HCT116 (cell line): Measurements from ENCODE around the gene FAM162B.

Source experiments
- EZH2 ChIP-seq: fragments of 200-600 bp; sonication (generic); IDR thresholded peaks from 2 replicates; pipeline ENCODE4 v1.6.1; 2017; ENCODE audit warnings: antibody characterized with exemption, mixed run types
- POLR2A ChIP-seq: IDR thresholded peaks from 2 replicates; pipeline ENCODE4 v1.7.0; 2011; ENCODE audit warnings: borderline replicate concordance; ENCODE audit not compliant: insufficient read depth, insufficient read length; ENCODE audit errors: extremely low read depth
- POLR2AphosphoS5 ChIP-seq: IDR thresholded peaks from 2 replicates; pipeline ENCODE4 v1.6.1; 2011; ENCODE audit warnings: mild to moderate bottlenecking, low read depth, low read length, moderate library complexity
- SRF ChIP-seq: IDR thresholded peaks from 2 replicates; pipeline ENCODE4 v1.6.1; 2012; ENCODE audit warnings: low read depth
- TF ChIP-seq, protein P1 (sequence below), 3 experiments: fragments of 200-600 bp in 1 of 3; sonication (generic) in 1 of 3; IDR thresholded peaks in 2 of 3; conservative IDR thresholded peaks in 1 of 3; 2 replicates each; pipeline ENCODE4 v1.5.1; 2012 to 2017; ENCODE audit warnings: low read depth in 2 of 3, low read length in 2 of 3, antibody characterized with exemption in 1 of 3, borderline replicate concordance in 1 of 3, control low read depth in 1 of 3, mild to moderate bottlenecking in 1 of 3, mixed read lengths in 1 of 3, mixed run types in 1 of 3, moderate library complexity in 1 of 3; ENCODE audit not compliant: insufficient read depth in 1 of 3
- TF ChIP-seq, protein P2 (sequence below): IDR thresholded peaks from 2 replicates; pipeline ENCODE4 v1.6.1; 2012
- TF ChIP-seq, protein P3 (sequence below): IDR thresholded peaks from 2 replicates; pipeline ENCODE4 v1.6.1; 2012
- TF ChIP-seq, protein P4 (sequence below): IDR thresholded peaks from 2 replicates; pipeline ENCODE4 v1.6.1; 2012; ENCODE audit warnings: low read depth

DNA sequence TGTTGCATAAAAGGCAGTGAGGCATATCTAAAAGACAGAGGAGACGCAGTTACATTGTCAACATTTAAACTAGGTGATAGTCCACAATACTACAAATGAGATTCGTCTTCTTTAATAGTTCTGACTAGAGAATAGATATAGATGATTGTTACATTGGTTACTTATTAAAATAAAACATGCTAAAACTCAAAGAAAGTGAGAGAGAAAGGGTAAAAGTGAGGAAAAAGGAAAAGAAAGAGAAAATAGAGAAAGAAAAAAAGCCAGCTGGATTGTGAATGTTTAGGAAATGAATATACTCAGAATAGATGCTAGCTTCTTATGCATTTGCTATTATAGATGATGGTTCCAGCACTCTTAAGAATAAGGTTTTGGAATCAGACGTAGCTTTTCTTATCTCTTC lies 27.7 kb upstream of the FAM162B start:
- TF ChIP-seq SRF (no peak), EZH2 (no peak), POLR2AphosphoS5 (no peak), POLR2A (no peak)
- TF ChIP-seq, protein P1, sequence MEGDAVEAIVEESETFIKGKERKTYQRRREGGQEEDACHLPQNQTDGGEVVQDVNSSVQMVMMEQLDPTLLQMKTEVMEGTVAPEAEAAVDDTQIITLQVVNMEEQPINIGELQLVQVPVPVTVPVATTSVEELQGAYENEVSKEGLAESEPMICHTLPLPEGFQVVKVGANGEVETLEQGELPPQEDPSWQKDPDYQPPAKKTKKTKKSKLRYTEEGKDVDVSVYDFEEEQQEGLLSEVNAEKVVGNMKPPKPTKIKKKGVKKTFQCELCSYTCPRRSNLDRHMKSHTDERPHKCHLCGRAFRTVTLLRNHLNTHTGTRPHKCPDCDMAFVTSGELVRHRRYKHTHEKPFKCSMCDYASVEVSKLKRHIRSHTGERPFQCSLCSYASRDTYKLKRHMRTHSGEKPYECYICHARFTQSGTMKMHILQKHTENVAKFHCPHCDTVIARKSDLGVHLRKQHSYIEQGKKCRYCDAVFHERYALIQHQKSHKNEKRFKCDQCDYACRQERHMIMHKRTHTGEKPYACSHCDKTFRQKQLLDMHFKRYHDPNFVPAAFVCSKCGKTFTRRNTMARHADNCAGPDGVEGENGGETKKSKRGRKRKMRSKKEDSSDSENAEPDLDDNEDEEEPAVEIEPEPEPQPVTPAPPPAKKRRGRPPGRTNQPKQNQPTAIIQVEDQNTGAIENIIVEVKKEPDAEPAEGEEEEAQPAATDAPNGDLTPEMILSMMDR (IDR thresholded peaks at IDR 0.05 in 2 of 3, conservative IDR thresholded peaks at IDR 0.05 in 1 of 3; ENCODE audit: borderline replicate concordance in 1 of 3, insufficient read depth in 1 of 3, low read depth in 2 of 3, low read length in 2 of 3): no peak
- TF ChIP-seq, protein P2, sequence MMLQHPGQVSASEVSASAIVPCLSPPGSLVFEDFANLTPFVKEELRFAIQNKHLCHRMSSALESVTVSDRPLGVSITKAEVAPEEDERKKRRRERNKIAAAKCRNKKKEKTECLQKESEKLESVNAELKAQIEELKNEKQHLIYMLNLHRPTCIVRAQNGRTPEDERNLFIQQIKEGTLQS: no peak
- TF ChIP-seq, protein P3, sequence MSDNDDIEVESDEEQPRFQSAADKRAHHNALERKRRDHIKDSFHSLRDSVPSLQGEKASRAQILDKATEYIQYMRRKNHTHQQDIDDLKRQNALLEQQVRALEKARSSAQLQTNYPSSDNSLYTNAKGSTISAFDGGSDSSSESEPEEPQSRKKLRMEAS: no peak
- TF ChIP-seq, protein P4, sequence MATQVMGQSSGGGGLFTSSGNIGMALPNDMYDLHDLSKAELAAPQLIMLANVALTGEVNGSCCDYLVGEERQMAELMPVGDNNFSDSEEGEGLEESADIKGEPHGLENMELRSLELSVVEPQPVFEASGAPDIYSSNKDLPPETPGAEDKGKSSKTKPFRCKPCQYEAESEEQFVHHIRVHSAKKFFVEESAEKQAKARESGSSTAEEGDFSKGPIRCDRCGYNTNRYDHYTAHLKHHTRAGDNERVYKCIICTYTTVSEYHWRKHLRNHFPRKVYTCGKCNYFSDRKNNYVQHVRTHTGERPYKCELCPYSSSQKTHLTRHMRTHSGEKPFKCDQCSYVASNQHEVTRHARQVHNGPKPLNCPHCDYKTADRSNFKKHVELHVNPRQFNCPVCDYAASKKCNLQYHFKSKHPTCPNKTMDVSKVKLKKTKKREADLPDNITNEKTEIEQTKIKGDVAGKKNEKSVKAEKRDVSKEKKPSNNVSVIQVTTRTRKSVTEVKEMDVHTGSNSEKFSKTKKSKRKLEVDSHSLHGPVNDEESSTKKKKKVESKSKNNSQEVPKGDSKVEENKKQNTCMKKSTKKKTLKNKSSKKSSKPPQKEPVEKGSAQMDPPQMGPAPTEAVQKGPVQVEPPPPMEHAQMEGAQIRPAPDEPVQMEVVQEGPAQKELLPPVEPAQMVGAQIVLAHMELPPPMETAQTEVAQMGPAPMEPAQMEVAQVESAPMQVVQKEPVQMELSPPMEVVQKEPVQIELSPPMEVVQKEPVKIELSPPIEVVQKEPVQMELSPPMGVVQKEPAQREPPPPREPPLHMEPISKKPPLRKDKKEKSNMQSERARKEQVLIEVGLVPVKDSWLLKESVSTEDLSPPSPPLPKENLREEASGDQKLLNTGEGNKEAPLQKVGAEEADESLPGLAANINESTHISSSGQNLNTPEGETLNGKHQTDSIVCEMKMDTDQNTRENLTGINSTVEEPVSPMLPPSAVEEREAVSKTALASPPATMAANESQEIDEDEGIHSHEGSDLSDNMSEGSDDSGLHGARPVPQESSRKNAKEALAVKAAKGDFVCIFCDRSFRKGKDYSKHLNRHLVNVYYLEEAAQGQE: no peak
